Neural cell (in vitro differentiated cells): ENCODE measurements around the gene PPP3CB. TPM values are rescaled to one million over a fixed set of nuclear protein-coding genes. Genes with fewer than 3 reads are reported as not detected.

Source experiments
- H2AFZ ChIP-seq: fragments of 200-600, 300-800 bp; sonication (generic), shearing (Covaris generic); 2 replicates; pipeline ENCODE4 v1.6.0; 2014; ENCODE audit warnings: low read depth, mild to moderate bottlenecking, antibody characterized with exemption, low read length, moderate library complexity
- H3F3A ChIP-seq: fragments of 200-600 bp; shearing (Covaris generic); 2 replicates; pipeline ENCODE4 v1.6.1; 2016; ENCODE audit warnings: mild to moderate bottlenecking, moderate library complexity, mixed read lengths, antibody characterized with exemption, low read length; ENCODE audit not compliant: insufficient read depth, poor library complexity, severe bottlenecking
- H3K27ac ChIP-seq: fragments of 200-600, 300-800 bp; sonication (generic), shearing (Covaris generic); 2 replicates; pipeline ENCODE4 v1.5.1; 2014; ENCODE audit warnings: mild to moderate bottlenecking, low read length, moderate library complexity
- H3K27me3 ChIP-seq: fragments of 300-800, 200-600 bp; sonication (generic), shearing (Covaris generic); 2 replicates; pipeline ENCODE4 v1.6.0; 2014; ENCODE audit warnings: mild to moderate bottlenecking, low read depth, low read length, moderate library complexity; ENCODE audit not compliant: insufficient read depth
- H3K36me3 ChIP-seq: fragments of 300-800, 200-600 bp; sonication (generic), shearing (Covaris generic); 2 replicates; pipeline ENCODE4 v1.5.1; 2014; ENCODE audit warnings: mild to moderate bottlenecking, antibody characterized with exemption, low read length, moderate library complexity; ENCODE audit not compliant: insufficient read depth
- H3K4me2 ChIP-seq: fragments of 300-800, 200-600 bp; sonication (generic), shearing (Covaris generic); 2 replicates; pipeline ENCODE4 v1.6.0; 2014; ENCODE audit warnings: mild to moderate bottlenecking, low read length
- H3K4me3 ChIP-seq: fragments of 300-800, 200-600 bp; sonication (generic), shearing (Covaris generic); 2 replicates; pipeline ENCODE4 v1.5.1; 2014; ENCODE audit warnings: mild to moderate bottlenecking, low read length, moderate library complexity
- H3K79me2 ChIP-seq: fragments of 200-600 bp; shearing (Covaris generic); replicated peaks from 2 replicates; pipeline ENCODE4 v1.6.0; 2014; ENCODE audit warnings: mild to moderate bottlenecking, low read length, moderate library complexity; ENCODE audit not compliant: insufficient read depth
- H3K9ac ChIP-seq: fragments of 300-800, 200-600 bp; sonication (generic), shearing (Covaris generic); 2 replicates; pipeline ENCODE4 v1.6.1; 2016; ENCODE audit warnings: mild to moderate bottlenecking, low read length, mixed read lengths
- H3K9me2 ChIP-seq: fragments of 200-600 bp; shearing (Covaris generic); 2 replicates; pipeline ENCODE4 v1.6.1; 2016; ENCODE audit warnings: mild to moderate bottlenecking, low read length, mixed read lengths; ENCODE audit not compliant: insufficient read depth
- H3K9me3 ChIP-seq: fragments of 200-600, 300-800 bp; sonication (generic), shearing (Covaris generic); 2 replicates; pipeline ENCODE4 v1.6.1; 2016; ENCODE audit warnings: mild to moderate bottlenecking, mixed run types, low read length, moderate library complexity, mixed read lengths
- H4K20me1 ChIP-seq: fragments of 200-600 bp; shearing (Covaris generic); 2 replicates; pipeline ENCODE4 v1.6.1; 2016; ENCODE audit warnings: mild to moderate bottlenecking, mixed run types; ENCODE audit not compliant: insufficient read depth
- CTCF ChIP-seq: fragments of 450-650 bp; IDR thresholded peaks from 2 replicates; pipeline ENCODE4 v1.5.1; 2014; ENCODE audit warnings: antibody characterized with exemption, mild to moderate bottlenecking, moderate library complexity; ENCODE audit not compliant: poor library complexity, severe bottlenecking
- EP300 ChIP-seq: fragments of 450-650 bp; conservative IDR thresholded peaks from 2 replicates; pipeline ENCODE4 v1.6.1; 2014; ENCODE audit warnings: antibody characterized with exemption, mild to moderate bottlenecking, moderate library complexity; ENCODE audit not compliant: poor library complexity, severe bottlenecking
- EZH2 ChIP-seq: fragments of 200-600, 300-800 bp; shearing (Covaris generic), sonication (generic); IDR thresholded peaks from 2 replicates; pipeline ENCODE4 v1.6.1; 2014; ENCODE audit warnings: antibody characterized with exemption, low read length, borderline replicate concordance, mild to moderate bottlenecking; ENCODE audit not compliant: insufficient read depth, poor library complexity, severe bottlenecking
- MXI1 ChIP-seq: fragments of 450-650 bp; conservative IDR thresholded peaks from 2 replicates; pipeline ENCODE4 v1.6.1; 2014; ENCODE audit warnings: antibody characterized with exemption, mild to moderate bottlenecking; ENCODE audit not compliant: poor library complexity, severe bottlenecking
- POLR2AphosphoS5 ChIP-seq: IDR thresholded peaks from 2 replicates; pipeline ENCODE4 v1.6.1; 2012
- RAD21 ChIP-seq: fragments of 450-650 bp; conservative IDR thresholded peaks from 2 replicates; pipeline ENCODE4 v1.6.1; 2014; ENCODE audit warnings: antibody characterized with exemption, mild to moderate bottlenecking, moderate library complexity
- REST ChIP-seq: IDR thresholded peaks from 2 replicates; pipeline ENCODE4 v1.6.1; 2012; ENCODE audit warnings: borderline replicate concordance
- SMC3 ChIP-seq: fragments of 450-650 bp; conservative IDR thresholded peaks from 2 replicates; pipeline ENCODE4 v1.6.1; 2014; ENCODE audit warnings: antibody characterized with exemption, mild to moderate bottlenecking, moderate library complexity; ENCODE audit not compliant: poor library complexity
- TAF1 ChIP-seq: IDR thresholded peaks from 2 replicates; pipeline ENCODE4 v1.6.1; 2012; ENCODE audit warnings: low read depth
- polyA plus RNA-seq: library from polyadenylated mRNA; depleted of rRNA; stranded (reverse); fragments of >200 nt; gene quantifications from 2 replicates; pipeline ENCODE4 v1.2.3, GENCODE V29; 2014

Gene PPP3CB
- polyA plus RNA-seq, 1 donor from 2014 or later = 101 TPM

- H2AFZ ChIP-seq = no peak overlapping the region
- no peak overlapping the region for H3K27ac ChIP-seq
- H3K9ac ChIP-seq = no peak overlapping the region
- H3K4me2 ChIP-seq = no peak overlapping the region
- H3F3A ChIP-seq = no peaks in the 10 kb centered on the region
- no peaks in the 10 kb centered on the region for H3K9me3 ChIP-seq
- H3K9me2 ChIP-seq = no peaks in the 10 kb centered on the region
- TF ChIP-seq TAF1 = no peak
- no peaks in the 10 kb centered on the region for H3K79me2 ChIP-seq
- H3K36me3 ChIP-seq = no peaks in the 10 kb centered on the region
- H3K27me3 ChIP-seq = no peaks in the 10 kb centered on the region
- H4K20me1 ChIP-seq = no peaks in the 10 kb centered on the region
- H3K4me3 ChIP-seq = no peak overlapping the region
Measured at GRCh38 chr10:73446926-73447325, 48.9 kb downstream of the PPP3CB start.

- H4K20me1 ChIP-seq = no peaks in the 10 kb centered on the region
- H3F3A ChIP-seq = no peaks in the 10 kb centered on the region
- TF ChIP-seq REST (no peak), EP300 (no peak), TAF1 (no peak), SMC3 (no peak), MXI1 (no peak), EZH2 (no peak), CTCF (no peak), RAD21 (no peak), POLR2AphosphoS5 (no peak)
- H3K27me3 ChIP-seq = no peaks in the 10 kb centered on the region
- no peaks in the 10 kb centered on the region for H3K9me2 ChIP-seq
- no peak overlapping the region for H3K4me2 ChIP-seq
- no peaks in the 10 kb centered on the region for H3K79me2 ChIP-seq
- no peak overlapping the region for H3K4me3 ChIP-seq
- H3K36me3 ChIP-seq = no peaks in the 10 kb centered on the region
- no peak overlapping the region for H2AFZ ChIP-seq
- no peaks in the 10 kb centered on the region for H3K9me3 ChIP-seq
- H3K27ac ChIP-seq = no peak overlapping the region
- H3K9ac ChIP-seq = no peak overlapping the region
Measured at GRCh38 chr10:73444457-73444856, 51.4 kb downstream of the PPP3CB start.
